H1 (cell line): ENCODE measurements around the gene TPRN.

ENCODE experiments used
- ATF3 ChIP-seq: IDR thresholded peaks from 2 replicates; pipeline ENCODE4 v1.6.1; 2011; ENCODE audit warnings: low read depth, mild to moderate bottlenecking, low read length; ENCODE audit not compliant: insufficient read depth
- CEBPB ChIP-seq: IDR thresholded peaks from 2 replicates; pipeline ENCODE4 v1.6.1; 2012; ENCODE audit warnings: low read depth, low read length
- EZH2 ChIP-seq: fragments of 200-600 bp; sonication (generic); IDR thresholded peaks from 2 replicates; pipeline ENCODE4 v1.7.1; 2012; ENCODE audit warnings: low read depth, mild to moderate bottlenecking, moderate library complexity, low read length, inconsistent platforms; ENCODE audit not compliant: severe bottlenecking
- RBBP5 ChIP-seq: IDR thresholded peaks from 2 replicates; pipeline ENCODE4 v1.7.1; 2012; ENCODE audit warnings: low read depth, mild to moderate bottlenecking, inconsistent platforms, low read length, moderate library complexity, borderline replicate concordance
- TF ChIP-seq, protein P1 (sequence below), 3 experiments: IDR thresholded peaks; 1 replicate in 2 of 3; 2 replicates in 1 of 3; pipeline versions ENCODE4 v1.5.1 to v1.6.1; 2011; ENCODE audit warnings: low read length in 3 of 3, mild to moderate bottlenecking in 3 of 3, inconsistent platforms in 2 of 3, low read depth in 1 of 3, moderate library complexity in 1 of 3; ENCODE audit not compliant: insufficient read depth in 1 of 3; ENCODE audit errors: control extremely low read depth in 1 of 3

- TF ChIP-seq, protein P1, sequence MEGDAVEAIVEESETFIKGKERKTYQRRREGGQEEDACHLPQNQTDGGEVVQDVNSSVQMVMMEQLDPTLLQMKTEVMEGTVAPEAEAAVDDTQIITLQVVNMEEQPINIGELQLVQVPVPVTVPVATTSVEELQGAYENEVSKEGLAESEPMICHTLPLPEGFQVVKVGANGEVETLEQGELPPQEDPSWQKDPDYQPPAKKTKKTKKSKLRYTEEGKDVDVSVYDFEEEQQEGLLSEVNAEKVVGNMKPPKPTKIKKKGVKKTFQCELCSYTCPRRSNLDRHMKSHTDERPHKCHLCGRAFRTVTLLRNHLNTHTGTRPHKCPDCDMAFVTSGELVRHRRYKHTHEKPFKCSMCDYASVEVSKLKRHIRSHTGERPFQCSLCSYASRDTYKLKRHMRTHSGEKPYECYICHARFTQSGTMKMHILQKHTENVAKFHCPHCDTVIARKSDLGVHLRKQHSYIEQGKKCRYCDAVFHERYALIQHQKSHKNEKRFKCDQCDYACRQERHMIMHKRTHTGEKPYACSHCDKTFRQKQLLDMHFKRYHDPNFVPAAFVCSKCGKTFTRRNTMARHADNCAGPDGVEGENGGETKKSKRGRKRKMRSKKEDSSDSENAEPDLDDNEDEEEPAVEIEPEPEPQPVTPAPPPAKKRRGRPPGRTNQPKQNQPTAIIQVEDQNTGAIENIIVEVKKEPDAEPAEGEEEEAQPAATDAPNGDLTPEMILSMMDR (IDR thresholded peaks at IDR 0.05; ENCODE audit: control extremely low read depth in 1 of 3, insufficient read depth in 1 of 3, low read depth in 1 of 3, low read length in 3 of 3), result no peak
- TF ChIP-seq RBBP5 (no peak), EZH2 (no peak), ATF3 (no peak), CEBPB (no peak)
Observed at GRCh38 chr9:137173796-137174664, 26.5 kb downstream of the TPRN start.
